CD8-positive, alpha-beta memory T cell (primary cell): ENCODE results near the gene NPLOC4. TPM values are rescaled to one million over a fixed set of nuclear protein-coding genes. Genes with fewer than 3 reads are reported as not detected.

Source experiments
- CTCF ChIA-PET: fragments of 350-600 bp; sonication (Branson Sonifier 250); formaldehyde crosslinking; loops from one replicate; lab custom pipeline; 2021; ENCODE audit warnings: antibody characterized with exemption; lab: Charles Lee
- POLR2A ChIA-PET: fragments of 350-600 bp; sonication (Branson Sonifier 250); formaldehyde crosslinking; loops from one replicate; lab custom pipeline; 2021; ENCODE audit warnings: antibody characterized with exemption; lab: Charles Lee
- DNase-seq, 5 donors: peaks; one replicate each; pipeline versions ENCODE4 v3.0.0 to v3.0.0-alpha.2; 2020 to 2022; ENCODE audit warnings: mixed read lengths in 1 of 5
- H3K27ac ChIP-seq: one replicate; pipeline ENCODE4 v1.7.0; 2013; ENCODE audit warnings: low read depth, mild to moderate bottlenecking, low read length, moderate library complexity
- H3K27me3 ChIP-seq: 2 replicates; pipeline ENCODE4 v1.7.0; 2013; ENCODE audit warnings: low read length, mild to moderate bottlenecking; ENCODE audit not compliant: insufficient read depth, poor library complexity, severe bottlenecking
- H3K36me3 ChIP-seq: 2 replicates; pipeline ENCODE4 v1.7.0; 2013; ENCODE audit warnings: mild to moderate bottlenecking, low read length, moderate library complexity; ENCODE audit not compliant: insufficient read depth
- H3K4me1 ChIP-seq: 2 replicates; pipeline ENCODE4 v1.7.0; 2013; ENCODE audit warnings: mild to moderate bottlenecking, low read length, moderate library complexity; ENCODE audit not compliant: insufficient read depth
- H3K4me3 ChIP-seq: 2 replicates; pipeline ENCODE4 v1.7.0; 2013; ENCODE audit warnings: mild to moderate bottlenecking, low read length
- H3K9me3 ChIP-seq: 2 replicates; pipeline ENCODE4 v1.7.0; 2013; ENCODE audit warnings: mild to moderate bottlenecking, low read length
- H3K27ac Mint-ChIP-seq, 8 donors: one replicate each; pipeline ENCODE4 v1.8.0; 2020 to 2021; ENCODE audit warnings: mixed read lengths in 8 of 8, mild to moderate bottlenecking in 6 of 8, inconsistent platforms in 3 of 8, moderate library complexity in 3 of 8
- H3K27me3 Mint-ChIP-seq, 2 donors: one replicate each; pipeline ENCODE4 v1.8.0; 2020 to 2021; ENCODE audit warnings: mixed read lengths in 2 of 2, mild to moderate bottlenecking in 1 of 2, moderate library complexity in 1 of 2
- H3K36me3 Mint-ChIP-seq, 3 donors: one replicate each; pipeline ENCODE4 v1.8.0; 2020 to 2021; ENCODE audit warnings: mixed read lengths in 3 of 3, inconsistent platforms in 1 of 3, mild to moderate bottlenecking in 1 of 3
- H3K4me1 Mint-ChIP-seq, 3 donors: one replicate each; pipeline ENCODE4 v1.8.0; 2020 to 2021; ENCODE audit warnings: mixed read lengths in 3 of 3, inconsistent platforms in 1 of 3, mild to moderate bottlenecking in 1 of 3
- H3K4me3 Mint-ChIP-seq, 7 donors: one replicate each; pipeline ENCODE4 v1.8.0; 2020 to 2021; ENCODE audit warnings: mixed read lengths in 7 of 7, mild to moderate bottlenecking in 6 of 7, moderate library complexity in 4 of 7, inconsistent platforms in 2 of 7
- H3K9me3 Mint-ChIP-seq, 5 donors: one replicate each; pipeline ENCODE4 v1.8.0; 2020 to 2022; ENCODE audit warnings: mixed read lengths in 5 of 5, mild to moderate bottlenecking in 3 of 5, moderate library complexity in 2 of 5, inconsistent platforms in 1 of 5
- polyA plus RNA-seq: library from polyadenylated mRNA; unstranded; fragments of 300-500 nt; fragmentation: Illumina TruSeq; gene quantifications from one replicate; pipeline ENCODE4 v1.2.3, GENCODE V29; 2021
- total RNA-seq, 2 experiments: library from RNA; stranded (reverse); gene quantifications; one replicate each; pipeline ENCODE4 v1.2.3, GENCODE V29; 2021

Gene NPLOC4
- total and polyA plus RNA-seq, 3 experiments from 2014 or later: 63.1 to 126 (median 125) TPM

- CTCF ChIA-PET: no interaction called here
- no peak for DNase-seq
- H3K36me3 ChIP-seq: no peaks in the 10 kb centered on the region
- Mint-ChIP-seq H3K4me1 (peaks cover 0 to 2% (median 0%) of the 10 kb centered on the region in 3 donors), H3K27me3 (peaks cover 0 to 1% of the 10 kb centered on the region in 2 donors), H3K4me3 (no peak overlapping the region), H3K36me3 (no peaks in the 10 kb centered on the region), H3K9me3 (no peaks in the 10 kb centered on the region), H3K27ac (no peak overlapping the region)
- H3K4me1 ChIP-seq: no peaks in the 10 kb centered on the region
- POLR2A ChIA-PET: no interaction called here
- H3K4me3 ChIP-seq: no peak overlapping the region
- H3K27me3 ChIP-seq: no peaks in the 10 kb centered on the region
- H3K9me3 ChIP-seq: no peaks in the 10 kb centered on the region
- no peak overlapping the region for H3K27ac ChIP-seq
Observed at GRCh38 chr17:81641825-81642489, 5.0 kb upstream of the NPLOC4 start.

- Mint-ChIP-seq H3K9me3 (no peaks in the 10 kb centered on the region), H3K36me3 (peaks cover 0 to 2% (median 0%) of the 10 kb centered on the region in 3 donors), H3K27me3 (peaks cover 0 to 1% of the 10 kb centered on the region in 2 donors), H3K4me3 (peak overlapping the region in 1 of 7 donors; percentile 31), H3K27ac (peak overlapping the region in 1 of 8 donors; percentile 65), H3K4me1 (peaks cover 12 to 13% (median 12%) of the 10 kb centered on the region in 3 donors)
- POLR2A ChIA-PET: no interaction called here
- CTCF ChIA-PET: no interaction called here
- no peaks in the 10 kb centered on the region for H3K9me3 ChIP-seq
- H3K27ac ChIP-seq: no peak overlapping the region
- H3K27me3 ChIP-seq: no peaks in the 10 kb centered on the region
- peaks cover 14% of the 10 kb centered on the region for H3K4me1 ChIP-seq
- H3K36me3 ChIP-seq: no peaks in the 10 kb centered on the region
- no peak for DNase-seq
- no peak overlapping the region for H3K4me3 ChIP-seq
Observed at GRCh38 chr17:81640011-81640410, 3.1 kb upstream of the NPLOC4 start.

- H3K9me3 ChIP-seq: no peaks in the 10 kb centered on the region
- no peaks in the 10 kb centered on the region for H3K36me3 ChIP-seq
- ChIA-PET POLR2A (interaction anchor here (0.7 kb wide), 1 partner anchor 195 kb away, joined by 8 read pairs; no protein-coding TSS in a partner anchor), CTCF (interaction anchor here (0.8 kb wide), 1 partner anchor 386 kb away, joined by 3 read pairs; no protein-coding TSS in a partner anchor)
- H3K27me3 ChIP-seq: no peaks in the 10 kb centered on the region
- H3K27ac ChIP-seq: no peak overlapping the region
- Mint-ChIP-seq H3K4me3 (peak overlapping the region in 4 of 7 donors; percentile 30 to 77 (median 48)), H3K36me3 (peaks cover 0 to 2% (median 0%) of the 10 kb centered on the region in 3 donors), H3K27me3 (peaks cover 0 to 1% of the 10 kb centered on the region in 2 donors), H3K4me1 (peaks cover 13 to 16% (median 16%) of the 10 kb centered on the region in 3 donors), H3K27ac (peak overlapping the region in 3 of 8 donors; percentile 62 to 93 (median 85)), H3K9me3 (no peaks in the 10 kb centered on the region)
- peaks cover 20% of the 10 kb centered on the region for H3K4me1 ChIP-seq
- no peak for DNase-seq
- no peak overlapping the region for H3K4me3 ChIP-seq
Observed at GRCh38 chr17:81638683-81639082, 1.8 kb upstream of the NPLOC4 start.

- peaks cover 0 to 12% (median 0%) of the 10 kb centered on the region in 3 donors for H3K36me3 Mint-ChIP-seq
- H3K4me3 Mint-ChIP-seq: peak overlapping the region; percentile 88 to 95 (median 94)
- POLR2A ChIA-PET: no interaction called here
- Histone ChIP-seq H3K27me3 (no peaks in the 10 kb centered on the region), H3K4me1 (peaks cover 20% of the 10 kb centered on the region), H3K27ac (peak overlapping the region; percentile 69), H3K4me3 (peak overlapping the region; percentile 62), H3K9me3 (no peaks in the 10 kb centered on the region), H3K36me3 (no peaks in the 10 kb centered on the region)
- H3K4me1 Mint-ChIP-seq: peaks cover 21 to 29% (median 21%) of the 10 kb centered on the region in 3 donors
- H3K9me3 Mint-ChIP-seq: no peaks in the 10 kb centered on the region
- peaks cover 0 to 1% of the 10 kb centered on the region in 2 donors for H3K27me3 Mint-ChIP-seq
- DNase-seq: no peak
- CTCF ChIA-PET: no interaction called here
- peak overlapping the region; percentile 50 to 95 (median 92) for H3K27ac Mint-ChIP-seq
Observed at GRCh38 chr17:81635973-81636504, 873 bp downstream of the NPLOC4 start.

- H3K4me1 ChIP-seq: peaks cover 20% of the 10 kb centered on the region
- POLR2A ChIA-PET: no interaction called here
- H3K4me3 ChIP-seq: no peak overlapping the region
- H3K36me3 Mint-ChIP-seq: peaks cover 0 to 12% (median 0%) of the 10 kb centered on the region in 3 donors
- H3K4me1 Mint-ChIP-seq: peaks cover 21 to 29% (median 23%) of the 10 kb centered on the region in 3 donors
- no peaks in the 10 kb centered on the region for H3K9me3 ChIP-seq
- H3K36me3 ChIP-seq: no peaks in the 10 kb centered on the region
- H3K4me3 Mint-ChIP-seq: peak overlapping the region; percentile 88 to 95 (median 94)
- H3K27me3 Mint-ChIP-seq: no peaks in the 10 kb centered on the region
- H3K9me3 Mint-ChIP-seq: no peaks in the 10 kb centered on the region
- DNase-seq: no peak
- CTCF ChIA-PET: no interaction called here
- no peaks in the 10 kb centered on the region for H3K27me3 ChIP-seq
- no peak overlapping the region for H3K27ac ChIP-seq
- H3K27ac Mint-ChIP-seq: peak overlapping the region in 7 of 8 donors; percentile 50 to 95 (median 90)
Observed at GRCh38 chr17:81635431-81635830, 1.5 kb downstream of the NPLOC4 start.

- Histone ChIP-seq H3K36me3 (peaks cover 6% of the 10 kb centered on the region), H3K9me3 (no peaks in the 10 kb centered on the region), H3K27ac (no peak overlapping the region), H3K4me3 (no peak overlapping the region), H3K4me1 (peaks cover 20% of the 10 kb centered on the region), H3K27me3 (no peaks in the 10 kb centered on the region)
- Mint-ChIP-seq H3K36me3 (peaks cover 0 to 43% (median 2%) of the 10 kb centered on the region in 3 donors), H3K4me3 (peak overlapping the region in 1 of 7 donors; percentile 34), H3K27ac (peak overlapping the region in 2 of 8 donors; percentile 83 to 90), H3K4me1 (peaks cover 23 to 29% (median 28%) of the 10 kb centered on the region in 3 donors), H3K27me3 (no peaks in the 10 kb centered on the region), H3K9me3 (no peaks in the 10 kb centered on the region)
- ChIA-PET CTCF (no interaction called here), POLR2A (interaction anchor here (0.6 kb wide), 1 partner anchor 142 kb away, joined by 8 read pairs; no protein-coding TSS in a partner anchor)
- no peak for DNase-seq
Observed at GRCh38 chr17:81631482-81631881, 5.4 kb downstream of the NPLOC4 start.

GRCh38 chr17:81630274-81630673, 6.6 kb downstream of the NPLOC4 start:
- peaks cover 5 to 51% (median 10%) of the 10 kb centered on the region in 3 donors for H3K36me3 Mint-ChIP-seq
- no peak overlapping the region for H3K4me3 Mint-ChIP-seq
- Histone ChIP-seq H3K27ac (no peak overlapping the region), H3K4me3 (no peak overlapping the region), H3K27me3 (no peaks in the 10 kb centered on the region), H3K36me3 (peaks cover 10% of the 10 kb centered on the region), H3K9me3 (no peaks in the 10 kb centered on the region), H3K4me1 (peaks cover 8% of the 10 kb centered on the region)
- H3K27ac Mint-ChIP-seq: no peak overlapping the region
- H3K4me1 Mint-ChIP-seq: peaks cover 12 to 20% (median 19%) of the 10 kb centered on the region in 3 donors
- CTCF ChIA-PET: no interaction called here
- POLR2A ChIA-PET: no interaction called here
- no peaks in the 10 kb centered on the region for H3K27me3 Mint-ChIP-seq
- H3K9me3 Mint-ChIP-seq: peaks cover 0 to 1% (median 0%) of the 10 kb centered on the region in 5 donors
- DNase-seq: no peak
